22Rv1 (cell line): ENCODE data around the gene TRAPPC4.

ENCODE experiments used
- ZFX ChIP-seq: fragments of 450-650 bp; IDR thresholded peaks from 2 replicates; pipeline ENCODE4 v1.6.1; 2017; ENCODE audit warnings: antibody characterized with exemption, borderline replicate concordance
- TF ChIP-seq, protein P1 (sequence below): fragments of 450-650 bp; IDR thresholded peaks from 2 replicates; pipeline ENCODE4 v1.5.1; 2017; ENCODE audit warnings: mild to moderate bottlenecking

DNA sequence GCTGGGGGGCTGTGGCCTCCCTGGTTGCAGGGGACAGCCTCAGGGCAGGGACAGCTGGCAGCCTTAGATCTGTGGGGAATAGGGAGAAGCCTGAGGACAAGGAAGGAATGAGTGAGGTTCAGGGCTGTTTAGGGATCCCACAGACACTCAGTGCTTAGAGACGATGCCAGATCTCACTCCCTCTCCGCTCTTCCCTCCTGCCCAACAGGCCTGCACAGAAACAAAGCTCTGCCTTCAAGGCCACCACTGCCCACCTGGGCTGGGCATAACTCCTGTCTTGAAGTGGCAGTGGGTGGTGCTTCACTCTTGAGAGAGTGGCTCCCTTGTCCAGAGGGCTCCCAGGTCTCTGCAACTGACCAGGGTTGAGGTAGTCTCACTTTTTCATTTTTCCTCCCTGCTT, 33.7 kb upstream of the TRAPPC4 start:
- TF ChIP-seq, protein P1, sequence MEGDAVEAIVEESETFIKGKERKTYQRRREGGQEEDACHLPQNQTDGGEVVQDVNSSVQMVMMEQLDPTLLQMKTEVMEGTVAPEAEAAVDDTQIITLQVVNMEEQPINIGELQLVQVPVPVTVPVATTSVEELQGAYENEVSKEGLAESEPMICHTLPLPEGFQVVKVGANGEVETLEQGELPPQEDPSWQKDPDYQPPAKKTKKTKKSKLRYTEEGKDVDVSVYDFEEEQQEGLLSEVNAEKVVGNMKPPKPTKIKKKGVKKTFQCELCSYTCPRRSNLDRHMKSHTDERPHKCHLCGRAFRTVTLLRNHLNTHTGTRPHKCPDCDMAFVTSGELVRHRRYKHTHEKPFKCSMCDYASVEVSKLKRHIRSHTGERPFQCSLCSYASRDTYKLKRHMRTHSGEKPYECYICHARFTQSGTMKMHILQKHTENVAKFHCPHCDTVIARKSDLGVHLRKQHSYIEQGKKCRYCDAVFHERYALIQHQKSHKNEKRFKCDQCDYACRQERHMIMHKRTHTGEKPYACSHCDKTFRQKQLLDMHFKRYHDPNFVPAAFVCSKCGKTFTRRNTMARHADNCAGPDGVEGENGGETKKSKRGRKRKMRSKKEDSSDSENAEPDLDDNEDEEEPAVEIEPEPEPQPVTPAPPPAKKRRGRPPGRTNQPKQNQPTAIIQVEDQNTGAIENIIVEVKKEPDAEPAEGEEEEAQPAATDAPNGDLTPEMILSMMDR = no peak
- TF ChIP-seq ZFX = no peak
